ENCODE data around the gene OR2Y1.

The OR2Y1 gene

DNA sequence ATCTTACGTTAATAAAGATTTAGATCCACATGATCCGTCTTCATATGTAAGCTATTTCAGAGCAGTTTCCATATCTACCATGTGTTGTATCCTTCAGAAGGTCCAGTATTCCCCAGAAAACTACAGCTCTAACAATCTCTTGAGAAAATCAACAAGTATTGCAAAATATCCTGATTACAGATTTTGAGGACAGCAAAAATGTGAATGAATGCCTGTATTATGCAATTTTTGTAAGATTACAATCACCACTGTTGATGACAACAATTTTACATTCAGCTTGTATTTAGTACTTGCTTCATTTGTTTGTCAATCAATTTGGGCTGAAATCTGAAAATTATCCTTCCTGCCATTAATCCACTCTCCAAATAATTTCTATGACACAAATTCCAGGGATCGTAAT, 47.4 kb downstream of the OR2Y1 start:
- TF ChIP-seq, protein P1, sequence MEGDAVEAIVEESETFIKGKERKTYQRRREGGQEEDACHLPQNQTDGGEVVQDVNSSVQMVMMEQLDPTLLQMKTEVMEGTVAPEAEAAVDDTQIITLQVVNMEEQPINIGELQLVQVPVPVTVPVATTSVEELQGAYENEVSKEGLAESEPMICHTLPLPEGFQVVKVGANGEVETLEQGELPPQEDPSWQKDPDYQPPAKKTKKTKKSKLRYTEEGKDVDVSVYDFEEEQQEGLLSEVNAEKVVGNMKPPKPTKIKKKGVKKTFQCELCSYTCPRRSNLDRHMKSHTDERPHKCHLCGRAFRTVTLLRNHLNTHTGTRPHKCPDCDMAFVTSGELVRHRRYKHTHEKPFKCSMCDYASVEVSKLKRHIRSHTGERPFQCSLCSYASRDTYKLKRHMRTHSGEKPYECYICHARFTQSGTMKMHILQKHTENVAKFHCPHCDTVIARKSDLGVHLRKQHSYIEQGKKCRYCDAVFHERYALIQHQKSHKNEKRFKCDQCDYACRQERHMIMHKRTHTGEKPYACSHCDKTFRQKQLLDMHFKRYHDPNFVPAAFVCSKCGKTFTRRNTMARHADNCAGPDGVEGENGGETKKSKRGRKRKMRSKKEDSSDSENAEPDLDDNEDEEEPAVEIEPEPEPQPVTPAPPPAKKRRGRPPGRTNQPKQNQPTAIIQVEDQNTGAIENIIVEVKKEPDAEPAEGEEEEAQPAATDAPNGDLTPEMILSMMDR (IDR thresholded peaks at IDR 0.05) = no peak

DNA sequence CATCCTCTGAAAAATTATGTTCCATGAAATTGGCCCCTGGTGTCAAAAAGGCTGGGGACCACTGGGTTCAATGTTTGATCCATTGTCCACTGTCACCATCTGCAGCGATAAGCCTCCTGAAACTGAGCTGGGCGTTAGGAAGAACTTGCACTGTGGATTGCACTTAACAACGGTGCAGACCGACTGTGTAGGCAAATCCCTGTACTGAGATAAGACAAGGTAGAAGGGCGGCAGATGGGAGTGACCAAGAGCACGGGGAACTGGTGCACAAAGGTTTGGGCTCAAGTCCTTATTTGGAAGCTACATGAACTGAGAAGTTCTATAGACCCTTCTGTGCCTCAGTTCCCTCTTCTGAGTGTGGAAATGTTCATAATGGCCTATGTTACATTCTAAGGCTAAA, 48.8 kb downstream of the OR2Y1 start:
- TF ChIP-seq, protein P1 (IDR thresholded peaks at IDR 0.05) = no peak

DNA sequence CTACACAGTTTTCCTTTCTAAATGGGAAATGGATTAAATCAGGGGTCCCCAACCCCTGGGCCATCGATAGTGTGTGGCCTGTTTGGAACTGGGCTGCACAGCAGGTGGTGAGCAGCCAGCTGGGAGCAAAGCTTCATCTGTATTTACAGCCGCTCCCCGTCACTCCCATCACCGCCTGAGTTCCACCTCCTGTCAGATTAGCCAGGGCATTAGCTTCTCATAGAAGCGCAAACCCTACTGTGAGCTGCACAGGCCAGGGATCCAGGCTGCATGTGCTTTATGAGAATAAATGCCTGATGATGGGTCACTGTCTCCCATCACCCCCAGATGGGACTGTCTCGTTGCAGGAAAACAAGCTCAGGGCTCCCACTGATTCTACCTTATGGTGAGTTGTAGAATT, 49.3 kb downstream of the OR2Y1 start:
- TF ChIP-seq, protein P1 (IDR thresholded peaks at IDR 0.05) = no peak

DNA sequence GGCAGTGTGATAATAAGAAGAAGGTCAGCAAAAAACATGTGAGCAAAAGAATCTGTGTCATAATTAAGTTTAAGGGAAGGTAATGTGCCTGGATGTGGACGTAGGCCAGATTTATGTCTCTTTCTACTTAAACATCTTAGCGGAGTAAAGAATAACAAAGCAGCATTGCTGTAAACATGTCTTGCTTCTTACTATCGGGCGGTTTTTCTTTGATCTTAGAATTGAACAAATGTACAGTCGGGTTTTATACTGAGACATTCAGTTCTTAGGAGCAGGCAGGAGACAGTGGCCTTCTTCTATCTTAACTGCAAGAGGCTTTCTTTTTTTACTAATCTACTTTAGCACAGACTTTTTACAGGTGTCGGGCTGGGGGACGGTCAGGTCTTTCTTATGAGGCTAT, 50.1 kb downstream of the OR2Y1 start:
- TF ChIP-seq, protein P1 (IDR thresholded peaks at IDR 0.05) = no peak

Measured in LNCAP (cell line).